GM12865 (cell line): ENCODE measurements around the gene TYROBP.
"Not testable (repeated sequence)": the region's sequence is repeated elsewhere in the genome, so short reads cannot be mapped to it uniquely, and the experiment has no call there.

Experiments
- DNase-seq: peaks from one replicate; pipeline ENCODE4 v3.0.0; 2010; ENCODE audit warnings: low read depth
- H3K4me3 ChIP-seq: 2 replicates; pipeline ENCODE4 v1.5.1; 2011; ENCODE audit warnings: mild to moderate bottlenecking, low read depth, low read length, control low read depth
- CTCF ChIP-seq: IDR thresholded peaks from 2 replicates; pipeline ENCODE4 v1.5.1; 2011; ENCODE audit warnings: low read length, control low read depth, low read depth, inconsistent platforms; ENCODE audit not compliant: insufficient read depth; ENCODE audit errors: missing control alignments

TYROBP gene

GRCh38 chr19:35898499-35898809, 9.6 kb downstream of the TYROBP start:
- H3K4me3 ChIP-seq: peak overlapping the region; percentile 99
- DNase-seq: no peak
- no peak for TF ChIP-seq CTCF

GRCh38 chr19:35897706-35898451, 10.2 kb downstream of the TYROBP start:
- DNase-seq: no peak
- H3K4me3 ChIP-seq: peak overlapping the region; percentile 99
- TF ChIP-seq CTCF: no peak

- DNase-seq: no peak
- no peak overlapping the region for H3K4me3 ChIP-seq
- no peak for TF ChIP-seq CTCF
These were observed 11.5 kb downstream of the TYROBP start for GRCh38 chr19:35896643-35897040.

- DNase-seq: no peak
- TF ChIP-seq CTCF: no peak
- no peak overlapping the region for H3K4me3 ChIP-seq
These were observed 12.0 kb downstream of the TYROBP start for GRCh38 chr19:35895911-35896642.

- no peak for TF ChIP-seq CTCF
These were observed 13.8 kb downstream of the TYROBP start for GRCh38 chr19:35894342-35894741.

GRCh38 chr19:35891819-35892218, 16.3 kb downstream of the TYROBP start:
- DNase-seq, H3K4me3 ChIP-seq: not testable (repeated sequence)

More at GRCh38 chr19:35894342-35894741, 13.8 kb downstream of the TYROBP start:
- no peak for DNase-seq
- H3K4me3 ChIP-seq: no peak overlapping the region

GRCh38 chr19:35890113-35890650, 17.9 kb downstream of the TYROBP start:
- TF ChIP-seq CTCF: no peak
- DNase-seq: no peak
- H3K4me3 ChIP-seq: no peak overlapping the region
